Kidney (tissue), 14 donors: ENCODE results near the gene MEGF6. TPM values are rescaled to one million over a fixed set of nuclear protein-coding genes. Genes with fewer than 3 reads are reported as not detected.

Experiments used
- DNase-seq, 5 donors: peaks; one replicate each; pipeline ENCODE4 v3.0.0-alpha.2; 2013 to 2020
- FAIRE-seq: peaks from 2 replicates; lab custom pipeline; 2012; peaks lifted over from hg19 to GRCh38; lab: Jason Lieb, UNC
- H3K27ac ChIP-seq, 2 donors: one replicate each; pipeline ENCODE4 v1.7.0; 2013; ENCODE audit warnings: low read depth in 2 of 2, low read length in 2 of 2, inconsistent platforms in 1 of 2
- H3K27me3 ChIP-seq: one replicate; pipeline ENCODE4 v1.7.1; 2013; ENCODE audit warnings: low read length, inconsistent platforms; ENCODE audit not compliant: control insufficient read depth, insufficient read depth
- H3K36me3 ChIP-seq, 3 donors: one replicate each; pipeline versions ENCODE4 v1.7.0 to v1.7.1; 2013; ENCODE audit warnings: low read length in 3 of 3, control low read depth in 1 of 3, inconsistent platforms in 1 of 3; ENCODE audit not compliant: insufficient read depth in 3 of 3, control insufficient read depth in 2 of 3
- H3K4me1 ChIP-seq, 3 donors: one replicate each; pipeline versions ENCODE4 v1.7.0 to v1.7.1; 2013; ENCODE audit warnings: low read length in 3 of 3, inconsistent platforms in 1 of 3, low read depth in 1 of 3; ENCODE audit not compliant: control insufficient read depth in 2 of 3, insufficient read depth in 2 of 3
- H3K4me3 ChIP-seq, 3 donors: one replicate each; pipeline versions ENCODE4 v1.7.0 to v1.8.1; 2013; ENCODE audit warnings: low read length in 3 of 3, control low read depth in 1 of 3, inconsistent platforms in 1 of 3
- H3K9ac ChIP-seq, 3 donors: one replicate each; pipeline versions ENCODE4 v1.7.0 to v1.7.1; 2013; ENCODE audit warnings: low read length in 3 of 3, control low read depth in 1 of 3, inconsistent platforms in 1 of 3
- H3K9me3 ChIP-seq, 3 donors: one replicate each; pipeline versions ENCODE4 v1.7.0 to v1.7.1; 2013; ENCODE audit warnings: low read length in 3 of 3, control low read depth in 1 of 3, inconsistent platforms in 1 of 3; ENCODE audit not compliant: control insufficient read depth in 2 of 3, insufficient read depth in 1 of 3
- intact Hi-C: fragments of 100-400 bp; cut with DNase I; formaldehyde crosslinking; loops from one replicate; pipeline ENCODE4 v1.11.1; 2022
- polyA plus RNA-seq: library from polyadenylated mRNA; stranded (reverse); fragments of 350-450 nt; fragmentation: Illumina TruSeq; extraction: RNeasy Lipid Tissue Mini Kit (QIAGEN cat#74804); gene quantifications from one replicate; pipeline ENCODE4 v1.2.3, GENCODE V29; 2014; ENCODE audit warnings: low read depth, low replicate concordance; ENCODE audit not compliant: insufficient read depth
- total RNA-seq: library from RNA; stranded (reverse); fragmentation: NEBNext Ultra II Directional; extraction: Animal tissue kit (Norgen Biotek cat#: 25700); gene quantifications from one replicate; pipeline ENCODE4 v1.2.1, GENCODE V29; 2021
- TF ChIP-seq, protein P1 (sequence below): IDR thresholded peaks from 3 replicates; pipeline ENCODE4 v1.5.1; 2012; ENCODE audit warnings: mild to moderate bottlenecking, moderate library complexity, borderline replicate concordance; ENCODE audit not compliant: insufficient read depth; ENCODE audit errors: extremely low read depth
- donor health status: control.
- donor health status: control.
- donor health status: control.
- donor health status: control.
- donor health status: control.
- donor health status: DM: yes; HTN: yes; CAD: no.
- donor health status: Normal renal cell carcinoma (clear cell type).

Gene MEGF6
- total and polyA plus RNA-seq, 2 donors from 2014 or later, result 2.8 to 10.9 TPM

DNA sequence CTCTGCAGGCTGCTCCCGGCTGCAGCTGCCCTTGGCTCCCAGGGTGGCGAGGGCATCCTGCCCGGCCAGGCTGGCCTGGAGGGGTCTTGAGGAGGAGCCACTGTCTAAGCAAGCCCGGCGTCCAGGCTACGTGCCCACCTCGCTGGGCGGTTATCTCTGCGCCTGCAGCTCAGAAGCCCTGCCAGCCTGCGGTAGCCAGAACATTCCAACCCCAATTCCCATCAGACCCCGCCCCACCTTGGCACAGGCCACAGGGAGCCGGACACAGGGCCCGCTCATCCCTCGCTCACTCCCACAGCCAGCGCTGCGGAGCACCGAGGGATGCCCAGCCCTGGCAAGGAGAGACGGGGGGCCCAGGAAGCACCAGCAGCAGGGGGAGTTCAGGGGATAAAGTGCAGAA lies 53.9 kb downstream of the MEGF6 start:
- H3K27ac ChIP-seq, result no peak overlapping the region
- H3K9ac ChIP-seq, result no peak overlapping the region
- no peaks in the 10 kb centered on the region for H3K36me3 ChIP-seq
- DNase-seq (no peak), FAIRE-seq (no peak)
- no peaks in the 10 kb centered on the region for H3K4me1 ChIP-seq
- no peaks in the 10 kb centered on the region for H3K27me3 ChIP-seq
- H3K4me3 ChIP-seq, result no peak overlapping the region
- TF ChIP-seq, protein P1, sequence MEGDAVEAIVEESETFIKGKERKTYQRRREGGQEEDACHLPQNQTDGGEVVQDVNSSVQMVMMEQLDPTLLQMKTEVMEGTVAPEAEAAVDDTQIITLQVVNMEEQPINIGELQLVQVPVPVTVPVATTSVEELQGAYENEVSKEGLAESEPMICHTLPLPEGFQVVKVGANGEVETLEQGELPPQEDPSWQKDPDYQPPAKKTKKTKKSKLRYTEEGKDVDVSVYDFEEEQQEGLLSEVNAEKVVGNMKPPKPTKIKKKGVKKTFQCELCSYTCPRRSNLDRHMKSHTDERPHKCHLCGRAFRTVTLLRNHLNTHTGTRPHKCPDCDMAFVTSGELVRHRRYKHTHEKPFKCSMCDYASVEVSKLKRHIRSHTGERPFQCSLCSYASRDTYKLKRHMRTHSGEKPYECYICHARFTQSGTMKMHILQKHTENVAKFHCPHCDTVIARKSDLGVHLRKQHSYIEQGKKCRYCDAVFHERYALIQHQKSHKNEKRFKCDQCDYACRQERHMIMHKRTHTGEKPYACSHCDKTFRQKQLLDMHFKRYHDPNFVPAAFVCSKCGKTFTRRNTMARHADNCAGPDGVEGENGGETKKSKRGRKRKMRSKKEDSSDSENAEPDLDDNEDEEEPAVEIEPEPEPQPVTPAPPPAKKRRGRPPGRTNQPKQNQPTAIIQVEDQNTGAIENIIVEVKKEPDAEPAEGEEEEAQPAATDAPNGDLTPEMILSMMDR, result no peak
- intact Hi-C loops, result no loop called here
- no peaks in the 10 kb centered on the region for H3K9me3 ChIP-seq

DNA sequence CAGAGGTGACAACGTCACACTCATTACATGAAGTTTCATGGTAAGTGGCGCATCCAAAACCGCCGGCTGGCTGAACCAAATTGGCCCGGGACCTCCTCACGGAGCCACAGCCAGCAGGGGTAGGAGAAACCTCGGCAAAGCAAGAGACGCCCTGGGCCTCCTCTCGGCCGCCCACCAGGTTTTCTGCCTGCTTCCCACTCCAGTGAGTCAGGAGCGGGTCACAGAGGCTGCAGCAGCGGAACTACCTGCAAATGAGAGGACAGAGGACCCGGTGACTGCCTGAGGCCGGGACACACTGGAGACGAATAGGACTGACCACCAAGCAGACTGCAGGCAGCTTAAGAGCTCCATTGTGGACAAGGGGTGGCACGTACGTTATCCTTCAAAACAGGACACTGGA lies 55.0 kb downstream of the MEGF6 start:
- Histone ChIP-seq H3K4me3 (no peak overlapping the region), H3K36me3 (no peaks in the 10 kb centered on the region), H3K9me3 (no peaks in the 10 kb centered on the region), H3K9ac (no peak overlapping the region), H3K4me1 (no peaks in the 10 kb centered on the region), H3K27me3 (no peaks in the 10 kb centered on the region), H3K27ac (no peak overlapping the region)
- intact Hi-C loops, result no loop called here
- TF ChIP-seq, protein P1, result no peak
- DNase-seq, result no peak
- no peak for FAIRE-seq

DNA sequence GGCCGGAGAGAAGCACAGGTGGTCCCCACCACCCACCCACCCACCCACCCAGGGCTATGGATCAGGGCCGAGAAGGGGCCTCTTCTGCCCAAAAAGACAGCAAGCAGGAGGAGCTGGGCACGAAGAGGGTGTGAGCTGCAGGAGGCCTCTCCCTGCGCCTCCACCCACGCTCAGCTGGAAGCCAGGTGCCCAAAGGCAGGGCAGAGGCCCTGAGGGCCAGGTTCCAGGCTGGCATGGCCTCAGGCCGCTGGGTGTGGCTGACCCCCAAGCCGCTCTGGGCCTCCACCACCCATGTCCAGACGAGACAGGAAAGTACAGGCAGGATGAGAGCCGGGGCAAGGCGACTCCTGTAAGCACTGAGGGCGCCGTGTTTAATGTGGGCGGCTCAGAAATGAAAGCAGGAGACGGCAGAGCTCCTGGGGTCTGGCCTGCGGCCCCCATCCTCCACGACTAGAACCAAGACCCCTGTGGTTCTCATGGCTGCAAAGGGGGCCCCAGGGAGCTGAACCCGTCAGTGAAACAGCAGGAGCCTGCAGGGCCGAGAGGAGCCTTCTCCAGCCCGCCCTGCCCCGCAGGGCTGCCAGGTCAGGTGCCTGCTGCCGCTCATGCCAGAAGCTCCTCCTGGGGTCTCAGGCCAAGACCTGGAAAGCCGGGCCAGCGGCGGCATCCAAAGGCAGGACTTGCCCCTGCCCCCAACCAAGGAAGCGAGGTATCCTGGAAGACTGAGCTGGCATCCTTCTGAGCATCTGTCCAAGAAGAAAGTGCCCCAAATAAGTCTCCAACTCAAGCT lies 56.0 kb downstream of the MEGF6 start:
- no peak overlapping the region for H3K9ac ChIP-seq
- H3K36me3 ChIP-seq, result no peaks in the 10 kb centered on the region
- no peak for FAIRE-seq
- no peaks in the 10 kb centered on the region for H3K9me3 ChIP-seq
- H3K4me3 ChIP-seq, result no peak overlapping the region
- H3K27ac ChIP-seq, result no peak overlapping the region
- no peaks in the 10 kb centered on the region for H3K27me3 ChIP-seq
- intact Hi-C loops, result no loop called here
- H3K4me1 ChIP-seq, result no peaks in the 10 kb centered on the region
- TF ChIP-seq, protein P1, result no peak
- DNase-seq, result no peak

DNA sequence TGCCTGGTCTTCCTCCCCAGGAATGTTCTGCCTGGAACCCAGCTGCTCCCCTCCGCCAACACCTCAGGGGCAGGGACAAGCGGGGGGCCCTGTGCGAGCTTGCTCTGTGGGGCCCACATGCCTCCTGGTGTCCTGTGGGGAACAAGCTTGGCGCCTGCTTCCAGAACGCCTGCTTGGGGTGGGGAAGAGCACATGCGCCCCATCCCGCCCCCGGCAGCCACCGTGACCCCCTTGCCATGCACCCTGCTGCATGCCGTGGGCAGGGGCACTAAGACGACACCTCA lies 57.4 kb downstream of the MEGF6 start:
- no peak overlapping the region for H3K9ac ChIP-seq
- TF ChIP-seq, protein P1, result no peak
- intact Hi-C loops, result no loop called here
- H3K9me3 ChIP-seq, result no peaks in the 10 kb centered on the region
- FAIRE-seq (no peak), DNase-seq (no peak)
- H3K27me3 ChIP-seq, result no peaks in the 10 kb centered on the region
- no peaks in the 10 kb centered on the region for H3K4me1 ChIP-seq
- H3K36me3 ChIP-seq, result no peaks in the 10 kb centered on the region
- H3K27ac ChIP-seq, result no peak overlapping the region
- H3K4me3 ChIP-seq, result no peak overlapping the region
